LNCAP (cell line): ENCODE measurements around the gene KIR2DL4.

Experiments used
- CTCF ChIP-seq: fragments of 450-650 bp; IDR thresholded peaks from 2 replicates; pipeline ENCODE4 v1.5.1; 2017; ENCODE audit warnings: mild to moderate bottlenecking

KIR2DL4 gene

GRCh38 chr19:54851353-54851752 is 47.9 kb downstream of the KIR2DL4 start:
- no peak for TF ChIP-seq CTCF
